Cardiac fibroblast (primary cell): Measurements from ENCODE around the gene SRRM1.
"Not testable (repeated sequence)": the region's sequence is repeated elsewhere in the genome, so short reads cannot be mapped to it uniquely, and the experiment has no call there.

ENCODE experiments used
- DNase-seq, 2 donors: peaks; one replicate each; pipeline versions ENCODE4 v3.0.0 to v3.0.0-alpha.2; 2010; ENCODE audit warnings: low read depth in 2 of 2
- H3K4me3 ChIP-seq, 2 donors: replicated peaks in 1 of 2; 1 replicate in 1 of 2; 2 replicates in 1 of 2; pipeline ENCODE4 v1.5.1; 2011; ENCODE audit warnings: low read depth in 2 of 2, low read length in 2 of 2, mild to moderate bottlenecking in 2 of 2, moderate library complexity in 1 of 2
- CTCF ChIP-seq: IDR thresholded peaks from one replicate; pipeline ENCODE4 v1.5.1; 2011; ENCODE audit warnings: low read depth, mild to moderate bottlenecking, low read length, inconsistent platforms

SRRM1 gene

GRCh38 chr1:24673341-24673740, 30.2 kb downstream of the SRRM1 start:
- no peak for TF ChIP-seq CTCF
- peak in 1 of 2 donors; percentile 35 for DNase-seq
- H3K4me3 ChIP-seq: no peak overlapping the region

- H3K4me3 ChIP-seq, DNase-seq: not testable (repeated sequence)
Measured at GRCh38 chr1:24678421-24678820, 35.3 kb downstream of the SRRM1 start.

- no peak for TF ChIP-seq CTCF
- DNase-seq: no peak
- no peak overlapping the region for H3K4me3 ChIP-seq
Measured at GRCh38 chr1:24679725-24680124, 36.6 kb downstream of the SRRM1 start.

- no peak for TF ChIP-seq CTCF
- peak; percentile 92 to 93 for DNase-seq
- no peak overlapping the region for H3K4me3 ChIP-seq
Measured at GRCh38 chr1:24683713-24684162, 40.6 kb downstream of the SRRM1 start.

- TF ChIP-seq CTCF: no peak
- no peak overlapping the region for H3K4me3 ChIP-seq
Measured at GRCh38 chr1:24688033-24688432, 44.9 kb downstream of the SRRM1 start.

GRCh38 chr1:24688621-24689195, 45.6 kb downstream of the SRRM1 start:
- peak; percentile 92 for TF ChIP-seq CTCF
- no peak overlapping the region for H3K4me3 ChIP-seq
- peak; percentile 76 to 83 for DNase-seq

More at GRCh38 chr1:24688033-24688432, 44.9 kb downstream of the SRRM1 start:
- no peak for DNase-seq

GRCh38 chr1:24691051-24691450, 47.9 kb downstream of the SRRM1 start:
- no peak for DNase-seq
- no peak overlapping the region for H3K4me3 ChIP-seq
- TF ChIP-seq CTCF: no peak
